Small intestine (tissue), 7 donors: ENCODE data around the gene PRKN. TPM values are rescaled to one million over a fixed set of nuclear protein-coding genes. Genes with fewer than 3 reads are reported as not detected.
"Not testable (repeated sequence)": the region's sequence is repeated elsewhere in the genome, so short reads cannot be mapped to it uniquely, and the experiment has no call there.

Source experiments
- DNase-seq, 2 donors: peaks; one replicate each; pipeline versions ENCODE4 v3.0.0 to v3.0.0-alpha.2; 2013
- FAIRE-seq: peaks from 2 replicates; lab custom pipeline; 2012; peaks lifted over from hg19 to GRCh38; lab: Jason Lieb, UNC
- H3K27ac ChIP-seq, 3 donors: one replicate each; pipeline ENCODE4 v1.5.1; 2013; ENCODE audit warnings: low read length in 2 of 3, mild to moderate bottlenecking in 2 of 3, control low read depth in 1 of 3, inconsistent platforms in 1 of 3, low read depth in 1 of 3, moderate library complexity in 1 of 3
- H3K27me3 ChIP-seq, 3 donors: one replicate each; pipeline ENCODE4 v1.6.1; 2013; ENCODE audit warnings: low read length in 3 of 3, inconsistent platforms in 1 of 3; ENCODE audit not compliant: control insufficient read depth in 3 of 3, insufficient read depth in 3 of 3
- H3K36me3 ChIP-seq, 3 donors: one replicate each; pipeline ENCODE4 v1.6.1; 2013; ENCODE audit warnings: low read length in 3 of 3, inconsistent platforms in 1 of 3, low read depth in 1 of 3, mild to moderate bottlenecking in 1 of 3, moderate library complexity in 1 of 3; ENCODE audit not compliant: control insufficient read depth in 3 of 3, insufficient read depth in 2 of 3
- H3K4me1 ChIP-seq, 3 donors: one replicate each; pipeline ENCODE4 v1.6.1; 2013; ENCODE audit warnings: low read length in 2 of 3, inconsistent platforms in 1 of 3, low read depth in 1 of 3, mild to moderate bottlenecking in 1 of 3, moderate library complexity in 1 of 3; ENCODE audit not compliant: control insufficient read depth in 3 of 3, insufficient read depth in 2 of 3
- H3K4me3 ChIP-seq, 3 donors: one replicate each; pipeline ENCODE4 v1.5.1; 2013; ENCODE audit warnings: low read length in 3 of 3, control low read depth in 1 of 3, inconsistent platforms in 1 of 3, low read depth in 1 of 3, mild to moderate bottlenecking in 1 of 3, moderate library complexity in 1 of 3
- H3K9me3 ChIP-seq, 2 donors: one replicate each; pipeline ENCODE4 v1.6.1; 2013; ENCODE audit warnings: low read depth in 1 of 2, low read length in 1 of 2; ENCODE audit not compliant: control insufficient read depth in 2 of 2, insufficient read depth in 1 of 2
- WGBS, 3 donors: extraction: QIAGEN DNeasy Blood & Tissue Kit; methylation state at CpG; one replicate each; pipeline ENCODE4 v1.1.7; 2013; 5-methylcytosine and 5-hydroxymethylcytosine counted together
- polyA plus RNA-seq, 4 donors: library from polyadenylated mRNA; stranded (reverse) in 3 of 4; unstranded in 1 of 4; fragments of 200-250 nt in 3 of 4; fragments of 120-200 nt in 1 of 4; gene quantifications; one replicate each; pipeline versions ENCODE4 v1.2.1 to v1.2.3, GENCODE V29; 2013
- donor health status: healthy with polysubstance abuse.
- donor health status: control.
- donor health status: control.
- donor health status: Bipolar disorder and iron deficiency.
- donor health status: healthy.

Gene PRKN
- polyA plus RNA-seq, 4 donors, result 0.27 to 2.3 (median 1.0) TPM

DNA sequence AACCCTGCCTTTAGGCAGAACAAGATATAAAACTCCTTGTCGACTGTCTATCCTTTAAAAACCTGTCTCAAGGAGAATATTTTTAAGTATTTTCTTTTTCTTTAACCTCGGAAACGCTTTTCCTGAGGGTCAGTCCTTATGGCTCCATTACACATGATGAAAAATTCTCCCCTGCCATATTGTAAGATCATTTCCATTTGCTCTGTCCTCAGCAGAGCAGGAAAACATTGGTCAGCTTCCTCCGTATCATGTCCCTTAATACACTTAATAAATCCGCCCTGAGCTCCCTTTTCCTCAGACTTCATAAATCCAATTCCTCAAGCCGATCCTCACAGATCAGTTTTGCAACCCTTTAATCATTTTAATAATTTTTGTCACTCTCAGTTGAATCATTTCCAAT is 1219.2 kb downstream of the PRKN start:
- no peaks in the 10 kb centered on the region for H3K9me3 ChIP-seq
- FAIRE-seq (no peak), DNase-seq (no peak)
- no peak overlapping the region for H3K4me3 ChIP-seq
- no peaks in the 10 kb centered on the region for H3K27me3 ChIP-seq
- H3K4me1 ChIP-seq, result no peaks in the 10 kb centered on the region
- H3K36me3 ChIP-seq, result no peaks in the 10 kb centered on the region
- 85 to 90% (median 89%) methylated on average over 6 of the region's 6 CpGs for WGBS, 3 donors
- H3K27ac ChIP-seq, result no peak overlapping the region

DNA sequence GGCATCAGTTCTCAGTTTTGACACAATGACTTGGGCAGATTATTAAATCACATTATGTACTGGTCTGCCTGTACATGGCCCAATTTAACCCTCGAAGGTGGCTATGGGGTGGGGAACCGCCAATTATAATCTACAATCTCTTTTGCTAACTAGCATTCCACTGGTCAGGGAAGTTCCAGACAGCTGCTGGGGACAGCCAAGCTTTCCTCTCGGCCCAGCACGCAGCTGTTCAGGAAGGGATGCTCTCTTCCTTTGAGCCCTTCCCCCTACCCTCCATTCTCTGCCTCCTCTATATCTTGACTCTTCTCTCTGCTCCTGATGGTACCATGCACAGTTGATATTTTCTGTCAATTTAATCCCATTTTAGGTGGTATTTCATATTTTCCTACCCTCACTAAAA is 1220.2 kb downstream of the PRKN start:
- Histone ChIP-seq H3K36me3 (no peaks in the 10 kb centered on the region), H3K27ac (no peak overlapping the region), H3K4me1 (no peaks in the 10 kb centered on the region), H3K4me3 (no peak overlapping the region), H3K27me3 (no peaks in the 10 kb centered on the region), H3K9me3 (no peaks in the 10 kb centered on the region)
- 33 to 60% (median 52%) methylated on average over 4 of the region's 4 CpGs for WGBS, 3 donors
- DNase-seq, result no peak
- no peak for FAIRE-seq

DNA sequence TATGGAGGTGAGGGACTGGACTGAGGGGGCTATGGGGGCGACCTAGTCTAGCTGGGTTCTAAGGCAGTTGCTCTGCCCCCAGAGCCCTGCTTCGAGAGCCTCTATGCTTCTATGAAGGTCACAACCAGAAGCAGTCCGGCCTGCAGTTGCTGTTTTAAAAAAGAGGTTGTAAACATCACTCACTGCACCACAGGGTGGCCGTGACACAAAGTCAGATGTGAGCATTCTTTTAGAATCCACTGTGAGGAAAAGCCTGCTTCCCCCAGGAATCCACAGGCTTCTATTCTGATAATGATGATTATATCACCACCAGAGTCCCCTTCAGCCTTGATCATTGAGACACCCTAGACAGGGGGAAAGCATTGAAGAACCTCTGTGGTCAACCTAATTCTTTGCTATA is 1224.0 kb downstream of the PRKN start:
- no peak overlapping the region for H3K27ac ChIP-seq
- H3K27me3 ChIP-seq, result no peaks in the 10 kb centered on the region
- H3K36me3 ChIP-seq, result no peaks in the 10 kb centered on the region
- H3K4me1 ChIP-seq, result no peaks in the 10 kb centered on the region
- H3K4me3 ChIP-seq, result no peak overlapping the region
- no peaks in the 10 kb centered on the region for H3K9me3 ChIP-seq
- DNase-seq (no peak), FAIRE-seq (no peak)
- 49 to 55% (median 54%) methylated on average over 4 of the region's 4 CpGs for WGBS, 3 donors

DNA sequence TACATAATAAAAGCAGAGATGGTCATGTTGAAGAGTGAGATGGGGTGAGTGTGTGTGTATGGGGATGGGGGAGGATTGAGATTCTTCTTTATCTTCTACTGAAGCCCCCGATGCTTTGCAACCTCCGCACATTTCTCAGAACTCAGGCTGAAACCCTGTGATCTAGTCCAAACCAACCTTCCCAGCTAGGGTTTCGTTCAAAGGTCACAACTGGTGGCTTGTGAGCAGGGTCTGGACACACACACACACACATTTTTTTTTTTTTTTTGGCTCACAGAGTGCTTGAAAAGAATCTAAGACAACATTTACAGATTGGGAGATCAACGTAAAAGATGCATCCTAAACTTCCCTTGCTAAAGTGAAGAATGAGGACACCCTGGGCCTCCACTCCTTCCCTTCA is 1228.7 kb downstream of the PRKN start:
- WGBS, 3 donors, result 47 to 86% (median 70%) methylated on average over 4 of the region's 4 CpGs
- Histone ChIP-seq H3K4me1 (no peaks in the 10 kb centered on the region), H3K27me3 (no peaks in the 10 kb centered on the region), H3K27ac (no peak overlapping the region), H3K36me3 (no peaks in the 10 kb centered on the region), H3K4me3 (no peak overlapping the region), H3K9me3 (peaks cover 0 to 2% of the 10 kb centered on the region in 2 donors)
- DNase-seq, result peak in 1 of 2 donors; percentile 3
- no peak for FAIRE-seq

DNA sequence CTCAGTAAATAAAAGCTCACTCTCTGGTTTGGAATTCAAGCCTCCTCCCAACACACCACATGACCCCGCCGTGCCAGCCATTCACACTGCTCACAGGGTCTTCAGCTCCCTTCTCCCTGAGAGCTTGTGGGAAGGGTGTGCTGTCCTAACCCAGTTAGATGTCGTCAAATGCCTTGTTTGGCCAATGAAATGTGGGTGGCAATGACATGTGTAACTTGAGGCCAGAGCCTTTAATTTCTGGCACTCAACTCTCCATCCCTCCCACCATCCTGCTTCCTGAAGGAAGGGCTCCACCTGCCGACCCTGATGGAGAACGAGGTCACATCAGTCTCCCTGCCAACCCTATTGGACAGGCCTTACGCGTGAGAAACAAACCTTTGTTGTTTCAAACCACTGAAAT is 1229.2 kb downstream of the PRKN start:
- Histone ChIP-seq H3K36me3 (no peaks in the 10 kb centered on the region), H3K27me3 (no peaks in the 10 kb centered on the region), H3K27ac (no peak overlapping the region), H3K9me3 (peaks cover 0 to 2% of the 10 kb centered on the region in 2 donors), H3K4me3 (no peak overlapping the region), H3K4me1 (no peaks in the 10 kb centered on the region)
- peak; percentile 5 to 10 for DNase-seq
- WGBS, 3 donors, result 42 to 66% (median 63%) methylated on average over 7 of the region's 7 CpGs
- FAIRE-seq, result no peak

DNA sequence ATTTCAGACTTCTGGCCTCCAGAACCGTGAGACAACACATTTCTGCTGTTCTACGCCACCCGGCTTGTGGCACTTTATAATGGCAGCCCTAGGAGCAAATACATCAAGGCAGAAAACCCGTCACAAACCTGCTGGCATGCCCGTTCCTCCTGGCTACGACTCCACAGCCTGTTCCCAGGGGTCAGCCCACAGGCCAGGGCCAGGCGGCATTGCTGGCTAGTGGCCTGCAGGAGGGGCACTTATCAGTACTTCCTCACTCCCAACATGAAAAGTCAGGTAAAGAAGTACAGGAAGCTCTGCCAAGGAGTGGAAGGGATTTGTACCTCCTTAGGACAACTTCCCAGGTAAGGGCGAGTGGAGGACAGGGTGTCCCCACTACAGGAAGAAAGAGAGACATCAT is 1230.6 kb downstream of the PRKN start:
- H3K4me1 ChIP-seq, result no peaks in the 10 kb centered on the region
- no peaks in the 10 kb centered on the region for H3K27me3 ChIP-seq
- WGBS, 3 donors, result 76 to 89% (median 83%) methylated on average over 8 of the region's 8 CpGs
- H3K9me3 ChIP-seq, result peaks cover 0 to 2% of the 10 kb centered on the region in 2 donors
- no peak for FAIRE-seq
- no peak overlapping the region for H3K27ac ChIP-seq
- no peak for DNase-seq
- H3K36me3 ChIP-seq, result no peaks in the 10 kb centered on the region
- no peak overlapping the region for H3K4me3 ChIP-seq

DNA sequence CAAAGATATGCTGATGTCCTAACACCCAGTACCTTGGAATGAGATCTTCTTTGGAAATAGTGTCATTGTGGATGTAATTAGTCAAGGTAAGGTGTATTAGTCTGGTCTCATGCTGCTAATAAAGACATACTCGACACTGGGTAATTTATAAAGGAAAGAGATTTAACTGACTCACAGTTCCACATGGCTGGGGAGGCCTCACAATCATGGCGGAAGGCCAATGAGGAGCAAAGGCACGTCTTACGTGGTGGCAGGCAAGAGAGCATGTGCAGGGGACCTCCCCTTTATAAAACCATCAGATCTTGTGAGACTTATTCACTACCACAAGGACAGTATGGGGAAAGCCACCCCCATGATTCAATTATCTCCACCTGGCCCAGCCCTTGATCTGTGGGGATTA is 1231.3 kb downstream of the PRKN start:
- H3K4me3 ChIP-seq, H3K9me3 ChIP-seq, DNase-seq, H3K4me1 ChIP-seq, H3K27me3 ChIP-seq, FAIRE-seq, H3K27ac ChIP-seq, H3K36me3 ChIP-seq: not testable (repeated sequence)
- 87 to 89% (median 88%) methylated on average over 4 of the region's 4 CpGs for WGBS, 3 donors

DNA sequence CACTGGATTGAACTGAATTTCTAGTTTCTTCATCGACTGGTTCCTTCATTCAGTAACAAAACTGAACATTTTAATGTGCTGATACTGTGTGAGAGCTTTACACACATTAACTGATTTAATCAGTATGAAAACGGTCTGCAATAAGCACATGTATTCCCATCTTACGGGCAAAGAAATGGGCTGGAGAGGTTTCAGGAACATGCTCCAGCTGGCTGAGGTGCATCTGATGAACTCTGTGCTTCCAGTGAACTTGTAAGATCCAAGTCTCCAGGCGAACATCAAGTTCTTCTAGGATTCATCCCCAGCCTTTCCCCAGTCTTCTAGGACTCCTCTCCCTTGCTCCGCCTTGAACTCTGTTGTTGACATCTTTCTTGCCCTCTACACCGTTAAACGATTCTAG is 1233.0 kb downstream of the PRKN start:
- H3K4me3 ChIP-seq, result no peak overlapping the region
- H3K27me3 ChIP-seq, result no peaks in the 10 kb centered on the region
- 67 to 77% (median 76%) methylated on average over 7 of the region's 7 CpGs for WGBS, 3 donors
- FAIRE-seq (no peak), DNase-seq (no peak)
- H3K9me3 ChIP-seq, result peaks cover 0 to 2% of the 10 kb centered on the region in 2 donors
- H3K4me1 ChIP-seq, result no peaks in the 10 kb centered on the region
- no peak overlapping the region for H3K27ac ChIP-seq
- no peaks in the 10 kb centered on the region for H3K36me3 ChIP-seq

DNA sequence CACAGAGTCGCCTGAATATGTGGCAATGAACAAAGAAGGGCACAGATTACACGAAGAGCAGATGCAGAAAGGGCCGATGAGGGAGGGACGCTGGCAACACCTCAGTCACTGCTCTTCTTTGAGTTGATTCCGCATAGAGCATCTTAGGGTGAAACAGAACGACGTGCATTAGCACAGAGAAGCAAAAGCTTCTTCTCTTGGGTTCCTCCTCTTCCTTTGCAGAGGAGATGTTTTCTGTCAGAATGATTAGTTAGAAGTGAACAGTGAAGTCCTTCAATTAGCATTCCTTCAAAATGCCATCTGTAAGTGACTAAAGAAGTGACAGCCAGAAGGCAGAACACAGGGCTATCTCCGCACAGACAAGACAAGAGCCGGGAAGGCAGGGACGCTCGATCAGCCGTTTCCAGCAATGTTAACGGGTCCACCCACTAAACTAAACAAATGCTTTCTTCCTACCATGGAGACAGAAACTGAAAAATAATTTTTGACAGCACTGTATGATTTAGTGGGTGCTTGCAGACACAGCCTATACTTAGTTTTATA is 1233.9 kb downstream of the PRKN start:
- Histone ChIP-seq H3K27ac (no peak overlapping the region), H3K36me3 (no peaks in the 10 kb centered on the region), H3K4me1 (no peaks in the 10 kb centered on the region), H3K9me3 (peaks cover 0 to 2% of the 10 kb centered on the region in 2 donors), H3K27me3 (no peaks in the 10 kb centered on the region), H3K4me3 (no peak overlapping the region)
- 66 to 85% (median 81%) methylated on average over 13 of the region's 13 CpGs for WGBS, 3 donors
- FAIRE-seq (no peak), DNase-seq (no peak)
